ENCODE data around the gene TBXAS1.

TBXAS1 gene

DNA sequence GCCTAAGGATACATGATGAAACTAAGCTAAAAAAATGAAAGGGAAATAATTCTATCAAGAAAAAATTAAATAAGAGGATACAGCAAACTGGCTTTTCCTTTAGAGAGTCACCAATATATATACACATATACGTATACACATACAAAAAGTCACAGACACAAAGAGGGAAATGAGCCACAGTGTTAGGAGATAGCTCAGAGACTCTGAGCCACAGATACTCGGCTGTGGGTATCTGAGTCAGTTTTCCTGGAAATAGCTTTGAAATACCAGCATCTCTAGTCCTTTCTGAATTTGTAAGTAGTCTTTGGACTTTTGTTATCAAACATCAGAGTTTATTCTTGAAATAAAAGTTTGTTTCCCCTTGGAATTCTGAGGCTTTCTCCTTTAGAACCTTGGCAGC lies 111.8 kb downstream of the TBXAS1 start:
- peaks cover 7 to 15% of the 10 kb centered on the region in 2 donors for H3K4me1 ChIP-seq (ENCODE audit: control insufficient read depth in 1 of 2, insufficient read depth in 2 of 2, low read length in 2 of 2)
- no peak overlapping the region for H3K4me3 ChIP-seq (ENCODE audit: low read depth in 1 of 2, low read length in 2 of 2)
- no peaks in the 10 kb centered on the region for H3K27me3 ChIP-seq (ENCODE audit: low read depth, low read length)
- H3K36me3 ChIP-seq (ENCODE audit: control insufficient read depth in 1 of 2, insufficient read depth in 2 of 2, low read length in 2 of 2) = no peaks in the 10 kb centered on the region
- peaks cover 3 to 4% of the 10 kb centered on the region in 2 donors for H3K9me3 ChIP-seq (ENCODE audit: control insufficient read depth in 1 of 2, low read length in 2 of 2)
- no peak overlapping the region for H3K27ac ChIP-seq (ENCODE audit: low read length)

DNA sequence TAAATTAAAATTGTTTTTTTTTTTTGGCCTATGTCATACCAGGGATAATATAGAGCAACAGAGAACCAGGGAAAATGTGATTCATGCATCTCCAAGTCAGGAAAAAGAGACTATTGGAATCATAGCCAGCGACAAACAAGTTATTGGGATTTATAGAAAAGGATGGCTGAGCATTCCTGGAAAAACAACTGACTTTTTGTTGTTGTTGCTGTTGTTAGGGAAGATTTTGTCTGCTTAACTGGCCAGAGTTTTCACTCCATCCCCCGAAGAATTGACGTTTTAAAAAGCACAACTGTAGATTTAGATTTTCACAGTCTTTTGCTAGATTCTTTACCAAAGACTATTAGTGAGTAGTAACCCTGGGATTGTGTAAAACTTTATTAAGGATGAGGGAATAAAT lies 112.4 kb downstream of the TBXAS1 start:
- H3K4me1 ChIP-seq (ENCODE audit: control insufficient read depth in 1 of 2, insufficient read depth in 2 of 2, low read length in 2 of 2) = peaks cover 7 to 15% of the 10 kb centered on the region in 2 donors
- H3K27ac ChIP-seq (ENCODE audit: low read length) = no peak overlapping the region
- H3K4me3 ChIP-seq (ENCODE audit: low read depth in 1 of 2, low read length in 2 of 2) = no peak overlapping the region
- no peaks in the 10 kb centered on the region for H3K36me3 ChIP-seq (ENCODE audit: control insufficient read depth in 1 of 2, insufficient read depth in 2 of 2, low read length in 2 of 2)
- peaks cover 4 to 7% of the 10 kb centered on the region in 2 donors for H3K9me3 ChIP-seq (ENCODE audit: control insufficient read depth in 1 of 2, low read length in 2 of 2)
- H3K27me3 ChIP-seq (ENCODE audit: low read depth, low read length) = no peaks in the 10 kb centered on the region

DNA sequence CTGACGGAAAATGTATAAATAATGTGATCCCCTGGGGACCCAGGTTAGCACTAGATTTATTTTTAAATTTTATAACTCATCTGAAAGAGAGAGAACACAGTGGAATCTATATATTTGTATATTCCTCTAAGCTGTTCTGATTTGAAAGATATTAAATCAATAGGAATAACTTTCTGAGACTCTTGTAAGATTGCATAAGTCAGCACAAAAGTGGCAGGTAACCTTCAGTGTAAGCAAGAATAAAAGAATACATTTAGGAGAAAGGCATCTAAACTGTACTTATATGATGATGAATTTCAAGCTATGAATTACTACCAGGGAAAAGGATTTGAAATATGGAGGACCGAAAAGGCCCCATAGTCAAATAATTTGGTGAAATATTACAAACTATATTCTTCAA lies 112.8 kb downstream of the TBXAS1 start:
- H3K9me3 ChIP-seq (ENCODE audit: control insufficient read depth in 1 of 2, low read length in 2 of 2) = peaks cover 4 to 9% of the 10 kb centered on the region in 2 donors
- no peak overlapping the region for H3K4me3 ChIP-seq (ENCODE audit: low read depth in 1 of 2, low read length in 2 of 2)
- no peaks in the 10 kb centered on the region for H3K27me3 ChIP-seq (ENCODE audit: low read depth, low read length)
- peaks cover 7 to 12% of the 10 kb centered on the region in 2 donors for H3K4me1 ChIP-seq (ENCODE audit: control insufficient read depth in 1 of 2, insufficient read depth in 2 of 2, low read length in 2 of 2)
- no peaks in the 10 kb centered on the region for H3K36me3 ChIP-seq (ENCODE audit: control insufficient read depth in 1 of 2, insufficient read depth in 2 of 2, low read length in 2 of 2)
- no peak overlapping the region for H3K27ac ChIP-seq (ENCODE audit: low read length)

DNA sequence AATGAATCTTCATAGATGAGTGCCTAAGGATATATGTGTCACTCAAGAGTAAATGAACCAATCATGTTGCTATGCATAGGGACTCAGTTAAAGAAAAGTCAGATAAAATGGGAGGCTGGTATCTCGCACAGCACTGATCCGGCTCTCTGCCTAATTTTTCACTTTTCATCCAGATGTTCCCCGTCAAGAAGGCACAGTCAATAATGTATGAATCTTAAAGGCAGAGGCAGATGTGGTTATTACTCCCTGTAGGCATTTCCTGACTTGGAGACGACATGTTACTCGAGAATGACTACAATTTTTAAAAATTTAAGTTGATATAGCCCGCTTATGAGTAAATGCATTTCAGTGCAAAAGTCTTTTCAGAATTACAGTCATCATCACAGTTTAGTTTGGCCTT lies 113.6 kb downstream of the TBXAS1 start:
- Histone ChIP-seq H3K27ac (ENCODE audit: low read length) (no peak overlapping the region), H3K4me1 (ENCODE audit: control insufficient read depth in 1 of 2, insufficient read depth in 2 of 2, low read length in 2 of 2) (peaks cover 0 to 4% of the 10 kb centered on the region in 2 donors), H3K4me3 (ENCODE audit: low read depth in 1 of 2, low read length in 2 of 2) (no peak overlapping the region), H3K36me3 (ENCODE audit: control insufficient read depth in 1 of 2, insufficient read depth in 2 of 2, low read length in 2 of 2) (no peaks in the 10 kb centered on the region), H3K27me3 (ENCODE audit: low read depth, low read length) (no peaks in the 10 kb centered on the region), H3K9me3 (ENCODE audit: control insufficient read depth in 1 of 2, low read length in 2 of 2) (peaks cover 4 to 9% of the 10 kb centered on the region in 2 donors)

DNA sequence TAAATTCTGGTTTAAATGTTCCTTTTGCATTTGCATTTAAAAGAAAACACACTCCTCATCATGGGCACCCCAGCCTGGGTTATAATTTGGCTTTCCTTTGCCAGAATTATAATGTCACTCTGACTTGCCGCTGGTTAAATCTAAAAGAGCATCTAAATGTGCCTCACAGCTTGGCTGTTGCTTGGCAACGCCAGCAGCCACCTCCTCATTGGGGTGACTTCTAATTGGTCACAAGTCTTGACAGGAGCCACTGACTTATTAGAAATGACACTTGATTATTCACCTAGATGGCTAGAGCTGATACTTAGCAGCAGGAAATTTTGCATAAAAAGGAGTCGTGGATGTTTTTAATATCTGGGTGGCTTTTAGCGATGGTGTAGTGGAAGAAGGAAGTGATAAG lies 114.3 kb downstream of the TBXAS1 start:
- no peak overlapping the region for H3K4me3 ChIP-seq (ENCODE audit: low read depth in 1 of 2, low read length in 2 of 2)
- no peak overlapping the region for H3K27ac ChIP-seq (ENCODE audit: low read length)
- H3K36me3 ChIP-seq (ENCODE audit: control insufficient read depth in 1 of 2, insufficient read depth in 2 of 2, low read length in 2 of 2) = no peaks in the 10 kb centered on the region
- H3K4me1 ChIP-seq (ENCODE audit: control insufficient read depth in 1 of 2, insufficient read depth in 2 of 2, low read length in 2 of 2) = no peaks in the 10 kb centered on the region
- peaks cover 4 to 11% of the 10 kb centered on the region in 2 donors for H3K9me3 ChIP-seq (ENCODE audit: control insufficient read depth in 1 of 2, low read length in 2 of 2)
- no peaks in the 10 kb centered on the region for H3K27me3 ChIP-seq (ENCODE audit: low read depth, low read length)

DNA sequence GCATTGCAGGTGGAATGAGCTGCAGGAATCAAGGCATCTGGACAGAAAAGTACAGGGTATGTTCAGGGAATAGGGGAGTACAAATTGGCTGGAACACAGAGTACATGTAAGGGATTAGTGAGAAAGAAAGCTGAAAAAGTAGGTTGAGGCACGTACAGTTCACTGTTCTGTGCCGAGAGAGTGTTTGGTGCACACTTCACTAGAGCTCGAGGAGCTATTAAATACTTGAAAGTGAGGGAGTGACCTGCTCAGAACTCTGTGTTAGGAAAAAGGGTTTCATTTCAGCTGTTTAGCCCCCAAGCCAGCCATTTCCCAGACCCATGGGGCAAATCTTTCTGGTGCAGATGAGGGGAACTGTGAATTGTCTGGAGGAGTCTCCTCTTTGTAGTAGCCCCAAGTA lies 115.2 kb downstream of the TBXAS1 start:
- Histone ChIP-seq H3K4me3 (ENCODE audit: low read depth in 1 of 2, low read length in 2 of 2) (no peak overlapping the region), H3K9me3 (ENCODE audit: control insufficient read depth in 1 of 2, low read length in 2 of 2) (peaks cover 4 to 11% of the 10 kb centered on the region in 2 donors), H3K4me1 (ENCODE audit: control insufficient read depth in 1 of 2, insufficient read depth in 2 of 2, low read length in 2 of 2) (no peaks in the 10 kb centered on the region), H3K27me3 (ENCODE audit: low read depth, low read length) (no peaks in the 10 kb centered on the region), H3K36me3 (ENCODE audit: control insufficient read depth in 1 of 2, insufficient read depth in 2 of 2, low read length in 2 of 2) (no peaks in the 10 kb centered on the region), H3K27ac (ENCODE audit: low read length) (no peak overlapping the region)

DNA sequence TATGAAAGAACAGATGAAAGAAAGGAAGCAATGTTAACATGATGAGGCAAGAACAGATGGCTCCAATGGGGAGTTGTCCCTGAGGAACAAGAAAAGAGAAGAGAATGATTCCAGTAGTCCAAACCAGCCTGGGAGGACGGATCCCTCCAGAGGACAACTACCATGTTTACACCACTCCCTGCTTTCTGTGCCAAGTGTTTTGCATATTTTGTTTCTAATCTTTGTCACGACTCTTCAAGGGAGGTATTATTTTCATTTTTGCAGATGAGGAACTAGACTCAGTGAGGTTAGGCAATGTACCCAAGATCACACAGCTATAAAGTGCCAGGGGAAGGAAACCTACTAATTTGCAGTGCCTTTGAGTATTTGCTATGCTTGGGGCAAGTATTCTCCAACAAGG lies 117.5 kb downstream of the TBXAS1 start:
- no peaks in the 10 kb centered on the region for H3K27me3 ChIP-seq (ENCODE audit: low read depth, low read length)
- peaks cover 4 to 11% of the 10 kb centered on the region in 2 donors for H3K9me3 ChIP-seq (ENCODE audit: control insufficient read depth in 1 of 2, low read length in 2 of 2)
- no peak overlapping the region for H3K4me3 ChIP-seq (ENCODE audit: low read depth in 1 of 2, low read length in 2 of 2)
- no peaks in the 10 kb centered on the region for H3K36me3 ChIP-seq (ENCODE audit: control insufficient read depth in 1 of 2, insufficient read depth in 2 of 2, low read length in 2 of 2)
- no peaks in the 10 kb centered on the region for H3K4me1 ChIP-seq (ENCODE audit: control insufficient read depth in 1 of 2, insufficient read depth in 2 of 2, low read length in 2 of 2)
- no peak overlapping the region for H3K27ac ChIP-seq (ENCODE audit: low read length)

DNA sequence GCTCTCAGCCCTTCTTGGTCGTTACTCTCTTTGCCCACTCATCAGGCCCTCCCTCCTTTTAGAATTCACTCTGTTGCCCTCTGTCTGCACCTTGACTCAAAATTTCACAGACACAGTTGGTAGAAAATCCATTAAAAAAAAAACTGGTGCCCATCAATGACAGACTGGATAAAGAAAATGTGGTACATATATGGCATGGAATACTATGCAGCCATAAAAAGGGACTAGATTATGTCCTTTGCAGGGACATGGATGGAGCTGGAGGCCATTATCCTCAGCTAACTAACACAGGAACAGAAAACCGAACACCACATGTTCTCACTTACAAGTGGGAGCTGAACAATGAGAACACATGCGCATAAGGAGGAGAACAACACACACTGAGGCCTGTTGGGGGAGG lies 118.0 kb downstream of the TBXAS1 start:
- H3K9me3 ChIP-seq (ENCODE audit: control insufficient read depth in 1 of 2, low read length in 2 of 2) = peaks cover 4 to 11% of the 10 kb centered on the region in 2 donors
- H3K27ac ChIP-seq (ENCODE audit: low read length) = no peak overlapping the region
- H3K4me3 ChIP-seq (ENCODE audit: low read depth in 1 of 2, low read length in 2 of 2) = no peak overlapping the region
- H3K27me3 ChIP-seq (ENCODE audit: low read depth, low read length) = no peaks in the 10 kb centered on the region
- H3K36me3 ChIP-seq (ENCODE audit: control insufficient read depth in 1 of 2, insufficient read depth in 2 of 2, low read length in 2 of 2) = no peaks in the 10 kb centered on the region
- H3K4me1 ChIP-seq (ENCODE audit: control insufficient read depth in 1 of 2, insufficient read depth in 2 of 2, low read length in 2 of 2) = no peaks in the 10 kb centered on the region

DNA sequence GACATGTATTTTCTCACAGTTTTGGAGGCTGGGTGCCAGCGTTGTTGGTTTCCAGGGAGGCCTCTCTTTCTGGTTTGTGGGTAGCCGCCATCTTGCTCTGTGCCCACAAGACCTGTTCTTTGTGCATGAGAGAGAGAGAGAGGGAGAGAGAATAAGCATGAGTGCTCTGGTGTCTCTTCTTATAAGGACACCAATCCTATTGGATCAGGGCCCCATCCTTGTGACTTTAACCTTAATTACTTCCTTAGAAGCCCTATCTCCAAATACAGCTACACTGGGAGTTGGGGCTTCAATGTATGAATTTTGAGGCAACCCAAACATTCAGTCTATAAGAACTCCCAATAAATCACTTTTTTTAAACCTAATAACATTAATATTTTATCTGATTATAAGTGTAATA lies 119.1 kb downstream of the TBXAS1 start:
- Histone ChIP-seq H3K27me3 (ENCODE audit: low read depth, low read length) (no peaks in the 10 kb centered on the region), H3K4me3 (ENCODE audit: low read depth in 1 of 2, low read length in 2 of 2) (no peak overlapping the region), H3K36me3 (ENCODE audit: control insufficient read depth in 1 of 2, insufficient read depth in 2 of 2, low read length in 2 of 2) (no peaks in the 10 kb centered on the region), H3K4me1 (ENCODE audit: control insufficient read depth in 1 of 2, insufficient read depth in 2 of 2, low read length in 2 of 2) (no peaks in the 10 kb centered on the region), H3K9me3 (ENCODE audit: control insufficient read depth in 1 of 2, low read length in 2 of 2) (peaks cover 4 to 11% of the 10 kb centered on the region in 2 donors), H3K27ac (ENCODE audit: low read length) (no peak overlapping the region)

DNA sequence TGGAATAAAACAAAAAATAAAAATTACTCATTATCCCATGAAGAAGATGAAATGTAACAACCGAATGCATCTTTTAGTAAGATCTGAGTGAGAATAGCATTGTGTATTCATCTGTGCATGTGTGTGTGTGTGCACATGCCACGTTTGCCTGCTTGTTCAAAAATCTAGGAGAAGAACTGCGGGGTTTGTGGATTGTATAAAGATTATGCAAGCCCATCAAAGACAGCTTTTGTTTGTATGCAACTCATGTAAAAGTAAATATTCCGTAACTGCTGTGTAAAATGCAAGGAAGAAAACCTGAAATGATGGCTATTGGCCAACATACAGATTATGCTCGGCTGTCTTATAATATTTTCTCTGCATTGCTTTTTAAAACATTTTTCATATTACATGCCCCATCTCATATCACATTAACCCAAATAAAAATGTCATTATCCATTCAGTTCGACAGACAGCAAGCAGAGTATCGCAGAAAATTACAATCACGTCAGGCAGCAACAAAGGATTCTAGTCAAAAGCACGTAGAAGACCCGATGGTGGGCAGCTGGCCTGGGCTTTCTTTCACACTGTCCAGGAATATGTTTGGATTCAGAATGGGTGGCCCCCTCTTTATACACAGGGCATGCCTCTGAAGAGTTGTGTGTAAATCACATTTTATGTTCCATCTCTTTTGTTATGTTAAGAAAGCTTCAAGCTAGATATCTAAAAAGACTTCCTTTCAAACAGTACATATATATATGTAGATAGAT lies 119.7 kb downstream of the TBXAS1 start:
- Histone ChIP-seq H3K36me3 (ENCODE audit: control insufficient read depth in 1 of 2, insufficient read depth in 2 of 2, low read length in 2 of 2) (no peaks in the 10 kb centered on the region), H3K27me3 (ENCODE audit: low read depth, low read length) (no peaks in the 10 kb centered on the region), H3K9me3 (ENCODE audit: control insufficient read depth in 1 of 2, low read length in 2 of 2) (peaks cover 4 to 11% of the 10 kb centered on the region in 2 donors), H3K27ac (ENCODE audit: low read length) (no peak overlapping the region), H3K4me1 (ENCODE audit: control insufficient read depth in 1 of 2, insufficient read depth in 2 of 2, low read length in 2 of 2) (no peaks in the 10 kb centered on the region), H3K4me3 (ENCODE audit: low read depth in 1 of 2, low read length in 2 of 2) (no peak overlapping the region)

DNA sequence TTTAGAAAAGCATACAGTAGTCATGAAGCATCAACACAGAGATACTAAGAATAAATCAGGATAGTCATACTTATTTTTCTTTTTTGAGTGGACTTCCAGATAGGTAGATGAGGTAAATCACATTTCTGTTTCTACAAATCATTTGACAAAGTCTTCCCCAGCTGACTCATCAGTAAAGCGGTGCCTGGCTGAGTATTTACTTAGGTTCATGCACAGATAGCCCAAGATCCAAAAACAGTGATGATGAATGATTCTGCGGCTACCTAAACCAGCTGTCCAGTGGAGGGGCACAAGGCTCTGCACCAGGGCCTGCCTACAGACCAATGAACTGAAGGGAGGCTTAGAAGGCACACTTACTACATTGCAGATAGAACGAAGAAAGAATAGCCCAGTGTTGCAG lies 120.6 kb downstream of the TBXAS1 start:
- Histone ChIP-seq H3K4me1 (ENCODE audit: control insufficient read depth in 1 of 2, insufficient read depth in 2 of 2, low read length in 2 of 2) (no peaks in the 10 kb centered on the region), H3K27me3 (ENCODE audit: low read depth, low read length) (no peaks in the 10 kb centered on the region), H3K4me3 (ENCODE audit: low read depth in 1 of 2, low read length in 2 of 2) (no peak overlapping the region), H3K36me3 (ENCODE audit: control insufficient read depth in 1 of 2, insufficient read depth in 2 of 2, low read length in 2 of 2) (no peaks in the 10 kb centered on the region), H3K9me3 (ENCODE audit: control insufficient read depth in 1 of 2, low read length in 2 of 2) (peaks cover 4 to 11% of the 10 kb centered on the region in 2 donors), H3K27ac (ENCODE audit: low read length) (no peak overlapping the region)
